HG03175 (cell line): ENCODE results near the gene LYL1.
A peak's percentile ranks its signal among the peaks of the same experiment; 100 is the strongest.

Source experiments
- ATAC-seq: cut with Tn5 transposase; IDR thresholded peaks from one replicate; pipeline ENCODE4 v1.9.1; 2021; ENCODE audit warnings: mild to moderate bottlenecking, moderate library complexity; ENCODE audit not compliant: unreplicated experiment

Gene LYL1

GRCh38 chr19:13110099-13110610 is 7.5 kb upstream of the LYL1 start:
- ATAC-seq: no peak

GRCh38 chr19:13109361-13110098 is 6.9 kb upstream of the LYL1 start:
- no peak for ATAC-seq

GRCh38 chr19:13104848-13105711 is 2.4 kb upstream of the LYL1 start:
- no peak for ATAC-seq

- peak; percentile 34 for ATAC-seq
Observed at GRCh38 chr19:13104360-13104847, 1.7 kb upstream of the LYL1 start.

GRCh38 chr19:13103581-13104359 is 1.1 kb upstream of the LYL1 start:
- no peak for ATAC-seq

GRCh38 chr19:13102416-13102665 is 317 bp downstream of the LYL1 start:
- peak; percentile 9 for ATAC-seq

GRCh38 chr19:13101590-13102415 is 855 bp downstream of the LYL1 start:
- no peak for ATAC-seq

- no peak for ATAC-seq
Observed at GRCh38 chr19:13100841-13101589, 1.6 kb downstream of the LYL1 start.

- ATAC-seq: no peak
Observed at GRCh38 chr19:13100031-13100588, 2.5 kb downstream of the LYL1 start.

- no peak for ATAC-seq
Observed at GRCh38 chr19:13099073-13099999, 3.3 kb downstream of the LYL1 start.

GRCh38 chr19:13098277-13099072 is 4.2 kb downstream of the LYL1 start:
- no peak for ATAC-seq

GRCh38 chr19:13097463-13098258 is 5.0 kb downstream of the LYL1 start:
- ATAC-seq: no peak

- no peak for ATAC-seq
Observed at GRCh38 chr19:13097033-13097462, 5.6 kb downstream of the LYL1 start.

- no peak for ATAC-seq
Observed at GRCh38 chr19:13095934-13096927, 6.4 kb downstream of the LYL1 start.

- no peak for ATAC-seq
Observed at GRCh38 chr19:13095393-13095784, 7.3 kb downstream of the LYL1 start.
